Left forelimb (tissue), 1 donor: ENCODE results near the gene IL10RA.

Experiments used
- DNase-seq: peaks from one replicate; pipeline ENCODE4 v3.0.0-alpha.2; 2018; ENCODE audit warnings: low spot score

IL10RA gene

DNA sequence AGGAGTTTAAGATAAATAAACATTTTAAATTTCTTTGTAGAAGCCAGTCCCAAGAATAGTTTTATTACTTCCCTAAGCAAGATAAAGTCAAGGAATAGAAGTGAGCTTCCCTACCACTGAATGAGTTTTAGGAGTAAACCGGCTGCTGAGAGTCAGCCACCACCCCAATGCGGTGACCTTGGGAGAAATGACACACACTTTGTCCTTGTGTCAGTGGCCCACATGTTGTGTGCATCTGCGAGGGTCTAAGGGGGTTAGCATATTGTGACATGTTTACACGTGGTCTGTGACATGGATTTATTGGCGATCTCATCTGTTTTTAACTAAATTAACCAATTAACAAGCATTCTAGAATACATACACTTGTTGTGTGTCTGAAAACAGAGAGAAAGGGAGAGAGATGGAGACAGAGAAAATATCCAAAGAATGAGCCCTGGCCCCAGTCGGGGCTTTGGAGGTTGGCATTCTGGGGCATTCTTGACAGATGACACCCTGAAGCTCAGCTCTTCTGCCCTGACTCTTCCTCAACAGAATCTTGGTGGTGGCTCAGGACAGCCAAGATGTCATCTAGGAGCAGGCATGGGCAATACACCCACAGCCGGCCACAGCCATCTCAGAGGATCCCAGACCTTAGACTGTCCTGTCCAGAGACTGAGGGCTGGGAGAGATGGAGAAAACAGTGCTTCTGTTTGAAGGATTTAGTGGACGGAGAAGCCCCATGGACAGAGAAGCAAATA lies 60.9 kb downstream of the IL10RA start:
- no peak for DNase-seq

DNA sequence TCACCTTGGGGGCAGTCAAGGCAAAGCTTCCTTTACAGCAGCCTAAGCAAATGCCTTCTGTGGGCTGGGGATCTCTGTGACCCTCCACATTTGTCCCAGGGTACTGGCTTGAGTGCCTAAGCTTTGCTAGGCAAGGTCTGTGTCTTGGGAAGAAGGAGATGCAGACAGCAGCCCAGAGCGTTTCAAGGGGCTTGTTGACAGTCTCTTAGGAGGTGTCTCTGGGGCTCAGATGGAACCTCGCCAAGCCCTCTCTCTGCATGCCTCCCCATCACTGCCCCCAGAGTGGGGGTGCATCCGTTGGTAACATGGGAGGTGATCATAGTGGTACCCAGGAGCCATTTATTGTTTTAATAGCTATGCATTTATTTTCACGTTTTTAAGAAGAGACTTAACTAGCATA lies 61.6 kb downstream of the IL10RA start:
- no peak for DNase-seq

DNA sequence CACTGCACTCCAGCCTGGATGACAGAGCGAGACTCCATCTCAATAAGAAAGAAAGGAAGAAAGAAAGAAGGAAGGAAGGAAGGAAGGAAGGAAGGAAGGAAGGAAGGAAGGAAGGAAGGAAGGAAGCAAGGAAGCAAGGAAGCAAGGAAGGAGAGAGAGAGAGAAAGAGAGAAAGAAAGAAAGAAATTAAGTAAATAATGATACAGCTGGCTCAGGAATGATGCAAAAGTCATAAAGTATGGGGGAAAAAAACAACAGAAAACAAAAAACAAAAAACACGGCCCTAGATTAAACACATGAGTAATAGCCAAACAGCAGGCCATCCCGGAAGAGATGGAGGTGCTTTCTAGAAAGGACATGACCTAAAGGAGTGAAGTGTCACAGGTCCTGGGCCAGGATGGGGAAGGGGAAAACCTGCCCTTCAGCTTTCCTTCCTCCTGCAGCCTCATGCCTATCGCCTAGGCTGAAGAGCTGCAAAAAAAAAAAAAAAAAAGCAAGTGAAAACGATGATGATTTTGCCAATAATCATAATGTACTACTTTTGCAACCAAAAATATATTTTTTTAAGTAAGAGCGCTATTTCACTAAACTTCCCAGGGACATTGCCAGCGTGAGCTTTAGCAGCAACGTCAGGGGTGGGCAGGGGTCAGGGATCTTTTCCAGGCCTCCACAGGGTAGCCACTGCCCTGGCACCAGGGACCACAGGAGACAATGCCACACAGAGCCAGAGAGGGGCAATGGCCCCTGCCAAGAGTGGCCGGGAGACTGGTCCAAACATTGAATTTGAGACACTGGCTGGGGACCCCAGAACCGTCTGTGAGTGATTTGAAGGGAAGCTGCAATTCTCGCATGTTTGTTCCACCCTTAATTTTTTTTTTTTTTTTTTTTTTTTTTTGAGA lies 62.5 kb downstream of the IL10RA start:
- DNase-seq: no peak

DNA sequence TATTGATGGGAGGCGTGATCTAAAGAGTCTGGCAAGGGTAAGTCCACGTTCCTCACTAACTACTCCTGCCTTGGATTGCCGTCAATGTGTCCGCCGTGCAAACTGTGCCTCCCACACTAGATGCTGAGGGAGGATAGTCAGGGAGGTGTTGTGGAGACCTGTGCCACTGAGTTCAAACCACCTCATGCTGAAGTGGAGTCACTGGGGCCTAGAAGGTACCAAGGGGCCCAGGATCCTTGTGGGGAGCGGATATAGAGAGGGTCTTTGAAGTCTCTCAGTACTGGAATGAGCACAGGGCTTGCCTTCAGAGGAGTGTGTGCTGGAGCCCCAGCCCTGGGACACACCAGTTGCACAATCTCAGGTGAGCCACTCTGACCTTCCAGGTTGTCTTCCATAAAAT lies 63.6 kb downstream of the IL10RA start:
- no peak for DNase-seq

DNA sequence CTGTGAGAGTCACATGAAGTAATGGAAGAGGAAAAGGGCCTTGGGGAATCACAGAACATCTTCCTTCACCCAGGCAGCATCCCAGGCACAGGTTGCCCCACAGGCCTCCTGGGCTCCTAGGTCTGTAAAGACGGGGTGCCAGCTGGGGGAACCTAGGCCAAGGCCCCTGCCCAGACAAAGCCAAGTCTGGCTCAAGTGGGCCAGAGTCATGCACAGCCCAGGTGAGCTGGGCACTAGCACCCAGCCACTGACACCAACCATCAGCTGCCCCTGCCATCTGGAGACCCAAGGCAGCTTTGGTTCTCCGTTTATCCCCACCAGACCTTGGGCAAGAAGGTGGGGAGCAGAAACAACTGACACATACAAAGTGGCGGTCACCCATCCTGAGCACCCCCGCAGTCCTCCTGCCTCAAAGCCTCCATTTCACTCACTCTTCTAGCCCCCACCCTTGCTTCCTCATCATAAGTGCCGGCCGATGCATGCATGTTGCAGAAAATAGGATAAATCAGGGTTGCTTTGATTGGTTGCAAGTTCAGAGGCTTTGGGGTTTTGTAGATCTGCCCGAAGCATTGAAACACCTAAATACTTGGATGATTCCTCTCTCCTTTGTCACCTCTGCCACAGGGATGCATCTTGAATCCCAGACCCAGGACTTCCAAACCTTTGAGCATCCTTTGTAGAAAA lies 64.2 kb downstream of the IL10RA start:
- DNase-seq: no peak
